Hippocampal formation (tissue), 2 donors: ENCODE measurements around the gene CA4.
"Not testable (repeated sequence)": the region's sequence is repeated elsewhere in the genome, so short reads cannot be mapped to it uniquely, and the experiment has no call there.

Experiments used
- DNase-seq, 2 donors: peaks; one replicate each; lab custom pipeline; 2025; lab: John Stamatoyannopoulos, UW

CA4 gene

DNA sequence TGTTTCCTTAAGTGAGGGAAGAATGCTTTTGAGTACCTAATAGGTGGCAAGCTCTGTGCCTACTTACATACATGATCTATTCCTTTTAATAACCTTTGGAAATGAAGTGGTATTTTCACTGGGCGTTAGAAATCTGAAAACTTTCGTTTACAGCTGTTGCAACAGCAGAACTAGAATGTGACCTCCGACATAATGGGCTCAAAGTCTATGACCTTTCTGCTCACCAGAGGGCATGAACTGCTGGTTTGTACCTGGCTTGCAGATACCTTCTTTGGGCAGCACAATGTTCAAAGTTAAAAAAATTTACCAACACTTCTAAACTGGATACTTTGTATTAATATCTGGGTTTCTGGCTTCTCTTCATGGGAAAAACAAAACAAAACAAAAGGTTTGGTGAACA is 24.3 kb downstream of the CA4 start:
- no peak for DNase-seq

DNA sequence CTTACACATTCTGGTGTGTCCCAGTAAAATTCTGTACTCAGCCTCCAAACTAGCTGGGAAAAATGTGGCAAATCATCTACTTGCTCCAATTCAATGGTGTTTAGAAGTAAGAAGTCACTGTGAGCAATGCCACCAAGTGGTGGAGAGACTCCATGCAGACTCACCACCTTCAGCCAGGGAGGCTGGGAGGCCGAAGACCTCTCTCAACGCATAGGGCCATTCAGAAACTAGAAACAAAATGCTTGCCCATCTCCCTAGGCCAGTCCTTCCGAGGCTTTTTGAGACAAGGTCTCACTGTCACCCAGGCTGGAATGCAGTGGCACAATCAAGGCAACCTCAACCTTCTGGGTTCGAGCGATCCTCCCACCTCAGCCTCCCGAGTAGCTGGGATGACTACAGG is 25.0 kb downstream of the CA4 start:
- not testable (repeated sequence) for DNase-seq

DNA sequence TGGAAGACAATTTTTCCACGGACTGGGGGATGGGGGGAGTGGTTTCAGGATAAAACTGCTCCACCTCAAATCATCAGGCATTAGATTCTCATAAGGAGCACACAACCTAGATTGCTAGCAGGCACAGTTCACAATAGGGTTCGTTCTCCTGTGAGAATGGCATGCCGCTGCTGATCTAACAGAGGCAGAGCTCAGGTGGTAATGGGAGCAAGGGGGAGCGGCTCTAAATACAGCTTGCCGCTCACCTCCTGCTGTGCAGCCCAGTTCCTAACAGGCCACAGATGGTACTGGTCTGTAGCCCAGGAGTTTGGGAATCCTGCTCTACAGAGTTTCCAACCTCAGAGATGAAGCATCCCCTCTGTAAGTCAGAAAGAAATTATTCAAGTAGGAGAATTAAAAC is 27.0 kb downstream of the CA4 start:
- not testable (repeated sequence) for DNase-seq

DNA sequence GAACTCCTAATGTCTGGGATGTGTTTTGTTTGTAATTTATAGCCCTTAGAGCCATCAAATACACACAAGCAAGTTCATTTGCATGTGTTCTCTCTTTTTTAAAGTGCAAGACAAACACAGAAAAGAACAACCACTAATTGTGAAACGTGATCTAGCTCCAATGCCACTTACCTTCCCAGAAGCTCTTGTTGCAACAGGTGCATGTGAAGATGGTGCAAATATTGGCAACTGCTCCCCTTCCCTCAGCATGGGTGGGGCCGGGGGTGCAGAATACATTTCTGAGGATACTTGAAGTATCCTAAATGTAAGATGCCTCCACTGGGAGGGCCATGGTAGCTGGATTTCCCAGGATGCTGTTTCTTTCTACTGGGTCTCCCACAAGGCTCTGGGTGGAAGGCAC is 28.4 kb downstream of the CA4 start:
- DNase-seq = not testable (repeated sequence)

DNA sequence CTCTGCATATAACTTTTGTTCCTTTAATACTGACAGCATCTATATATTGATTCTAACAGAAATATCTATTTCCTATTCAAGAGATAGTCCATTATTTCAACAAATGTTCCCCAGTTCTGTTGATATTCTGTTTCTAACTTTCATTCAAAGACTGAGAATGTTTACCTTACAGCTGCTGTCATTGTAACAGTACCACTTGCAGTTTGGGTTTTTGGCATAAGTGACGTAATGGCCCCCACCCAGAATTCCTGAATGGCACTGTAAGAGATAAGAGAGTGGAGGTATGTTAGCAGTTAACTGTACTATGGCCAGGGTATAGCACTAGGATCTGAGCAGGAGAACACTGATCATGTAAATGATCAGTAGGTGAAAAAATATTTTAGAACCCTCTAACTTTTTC is 30.6 kb downstream of the CA4 start:
- not testable (repeated sequence) for DNase-seq

DNA sequence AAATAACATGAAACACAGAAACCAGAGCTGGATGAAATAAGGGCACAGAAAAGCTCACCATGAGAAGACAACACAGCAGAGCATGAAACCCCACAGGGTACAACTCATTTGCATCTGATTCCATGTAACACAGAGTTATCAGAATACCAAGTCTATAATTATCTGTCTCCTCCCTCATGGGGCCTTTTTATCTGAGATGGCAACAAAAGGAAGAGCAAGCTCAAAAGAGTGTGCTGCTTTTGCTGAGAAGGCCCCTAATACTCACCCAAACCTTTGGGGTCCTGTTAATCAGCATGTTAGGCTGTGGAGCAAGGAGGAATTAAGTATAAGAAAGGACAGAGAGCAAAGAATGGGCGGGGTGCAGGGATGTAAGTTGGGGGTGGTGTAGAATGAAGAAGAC is 36.6 kb downstream of the CA4 start:
- DNase-seq = not testable (repeated sequence)

DNA sequence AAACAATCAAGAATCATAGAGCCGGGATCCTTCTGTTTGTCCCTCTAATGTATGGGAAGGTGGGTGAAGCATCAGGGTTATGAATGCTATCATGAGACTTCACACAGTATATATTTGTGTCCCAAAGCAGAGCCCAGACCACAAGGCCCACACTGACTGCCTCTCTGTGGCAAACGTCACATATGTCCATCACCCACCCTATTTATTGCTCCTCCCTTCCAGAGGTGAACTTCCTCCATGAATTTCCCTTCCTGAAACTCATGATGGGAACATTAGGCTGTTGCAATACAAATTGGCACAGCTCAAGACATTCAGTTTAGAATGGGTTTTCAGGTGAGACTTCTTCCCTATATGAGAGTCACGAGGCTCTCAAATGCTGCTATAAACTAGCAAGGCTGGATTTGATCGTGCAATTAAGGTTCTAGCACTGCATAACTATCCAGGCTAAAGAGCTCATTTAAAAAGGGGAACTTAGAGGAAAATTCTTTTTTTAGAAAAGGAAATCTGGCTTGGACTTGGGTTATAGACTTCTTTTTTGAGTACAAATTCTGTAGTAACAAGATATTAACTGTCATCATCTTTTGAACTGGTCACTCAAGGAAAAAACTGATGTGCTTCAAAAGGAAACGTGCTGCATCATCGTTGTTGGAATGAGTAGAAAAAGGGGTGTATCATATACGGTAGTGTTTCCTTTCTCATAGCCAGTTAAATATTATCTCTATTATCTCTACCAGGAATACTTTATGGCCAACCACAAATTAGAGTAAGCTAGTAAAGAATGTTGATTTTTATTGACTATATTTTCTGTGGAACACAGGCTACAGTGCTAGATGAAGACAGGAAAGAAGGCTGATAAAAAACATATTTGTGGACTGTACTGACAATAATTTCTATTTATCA is 37.3 kb downstream of the CA4 start:
- DNase-seq = not testable (repeated sequence)

DNA sequence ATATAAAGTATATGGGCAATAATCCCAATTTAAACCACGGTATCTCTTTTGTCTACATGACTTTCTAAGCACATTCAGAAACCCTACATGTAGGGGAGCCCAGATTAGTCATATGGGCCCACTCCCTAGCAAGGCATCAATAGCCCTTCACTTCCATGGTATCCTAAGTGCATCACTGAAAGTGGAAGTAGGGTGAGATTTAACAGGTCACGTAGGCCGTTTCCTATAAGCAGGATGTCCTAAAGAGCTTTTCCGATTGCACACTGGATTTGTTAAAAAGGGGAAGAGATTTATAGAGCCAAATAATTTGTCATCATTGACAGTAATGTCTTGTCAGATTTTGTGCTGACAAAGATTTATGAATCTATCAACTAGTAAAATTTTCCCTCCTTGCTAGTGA is 39.0 kb downstream of the CA4 start:
- DNase-seq = no peak

DNA sequence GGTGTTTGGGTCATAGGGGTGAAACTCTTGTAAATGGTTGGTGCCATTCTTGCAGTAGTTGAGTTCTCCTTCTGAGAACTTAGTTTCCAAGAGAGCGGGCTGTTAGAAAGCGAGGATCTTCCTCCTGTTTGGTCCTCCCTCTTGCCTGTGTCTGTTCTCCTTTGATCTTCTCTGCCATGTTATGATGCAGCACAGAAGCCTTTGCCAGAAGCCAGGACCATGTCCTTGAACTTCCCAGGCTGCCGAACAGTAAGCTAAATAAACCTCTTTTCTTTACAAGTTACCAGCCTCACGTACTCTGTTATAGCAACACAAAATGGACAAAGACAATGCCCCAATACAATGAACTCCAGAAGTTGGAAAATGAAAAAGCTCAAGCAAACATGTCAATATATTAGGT is 40.3 kb downstream of the CA4 start:
- not testable (repeated sequence) for DNase-seq

DNA sequence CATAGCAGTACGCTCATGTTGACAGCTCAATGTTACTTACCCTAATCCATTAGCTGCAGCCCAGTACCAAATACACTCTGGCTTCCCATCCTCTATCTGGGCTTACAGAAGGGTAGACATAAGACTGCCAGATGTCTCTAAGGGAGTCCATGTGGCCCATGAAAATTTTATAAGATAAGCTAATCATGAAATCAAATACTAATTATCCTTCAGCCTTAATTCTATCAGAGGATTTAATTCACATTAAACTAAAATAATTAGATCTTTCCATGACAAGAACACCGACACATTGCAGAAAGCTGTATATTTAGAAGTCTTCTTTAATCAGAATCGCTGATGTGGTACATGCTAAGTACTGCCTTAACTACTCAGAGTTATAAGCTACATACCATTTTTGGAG is 43.3 kb downstream of the CA4 start:
- DNase-seq = not testable (repeated sequence)

DNA sequence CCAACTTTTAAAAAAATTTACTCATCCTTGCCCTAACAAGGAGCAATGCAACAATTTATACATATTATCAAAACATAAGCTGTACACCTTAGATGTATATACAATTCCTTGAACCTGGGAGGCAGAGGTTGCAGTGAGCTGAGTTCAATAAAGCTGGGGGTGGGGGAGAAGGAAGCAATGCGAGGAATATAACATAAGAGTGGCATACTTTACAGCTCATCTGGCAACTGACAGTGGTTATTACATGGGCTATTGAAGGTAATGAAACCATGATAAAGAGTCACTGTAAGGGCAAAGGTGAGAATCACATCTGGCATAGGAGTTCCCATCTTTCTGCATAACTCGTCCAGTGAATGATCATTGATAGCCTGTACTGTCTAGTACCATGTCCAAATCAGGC is 43.7 kb downstream of the CA4 start:
- DNase-seq = no peak

DNA sequence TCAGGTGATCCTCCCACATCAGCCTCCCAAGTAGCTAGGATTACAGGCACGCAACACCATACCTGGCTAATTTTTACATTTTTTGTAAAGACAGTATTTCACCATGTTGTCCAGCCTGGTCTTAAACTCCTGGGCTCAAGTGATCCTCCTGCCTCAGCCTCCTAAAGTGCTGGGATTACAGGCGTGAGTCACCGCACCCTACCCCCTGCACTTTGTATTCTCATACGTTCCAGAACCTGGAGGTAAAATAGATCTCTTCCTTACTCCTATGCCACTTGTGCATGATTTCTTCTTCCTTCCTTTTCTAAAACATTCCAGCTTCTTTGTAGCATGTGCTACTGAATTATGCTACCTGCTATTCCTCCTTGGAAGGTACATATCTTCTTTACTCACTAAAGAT is 44.4 kb downstream of the CA4 start:
- not testable (repeated sequence) for DNase-seq

DNA sequence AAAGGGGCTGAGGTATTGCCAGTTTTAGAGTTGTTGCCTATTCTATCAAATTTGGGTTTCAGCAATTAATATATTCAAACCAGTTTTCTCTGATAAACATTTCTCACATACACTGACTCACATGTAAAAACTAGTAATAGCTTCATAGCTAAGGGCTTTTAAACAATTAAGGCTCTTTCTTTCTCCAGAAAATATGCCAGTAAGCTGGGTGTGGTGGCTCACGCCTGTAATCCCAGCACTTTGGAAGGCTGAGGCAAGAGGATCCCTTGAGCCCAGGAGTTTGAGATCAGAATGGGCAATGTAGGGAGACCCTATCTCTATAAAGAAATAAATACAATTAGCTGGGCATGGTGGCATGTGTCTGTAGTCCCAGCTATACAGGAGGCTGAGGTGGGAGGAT is 48.9 kb downstream of the CA4 start:
- not testable (repeated sequence) for DNase-seq

DNA sequence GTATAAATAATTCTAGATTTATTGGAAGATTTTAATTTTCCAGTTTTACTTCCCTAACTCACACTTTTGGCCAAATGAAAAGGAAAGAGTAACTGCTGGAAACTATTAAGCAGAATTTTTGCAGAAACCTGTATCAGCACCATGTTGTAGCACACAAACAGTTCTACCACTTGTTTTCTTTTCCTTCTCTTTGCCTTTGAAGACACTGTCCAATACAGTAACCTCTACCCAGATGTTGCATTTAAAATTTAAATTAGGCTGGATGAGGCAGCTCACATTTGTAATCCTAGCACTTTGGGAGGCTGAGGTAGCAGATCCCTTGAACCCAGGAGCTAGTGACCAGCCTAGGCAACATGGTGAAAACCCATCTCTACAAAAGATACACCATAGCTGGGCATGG is 56.0 kb downstream of the CA4 start:
- not testable (repeated sequence) for DNase-seq

DNA sequence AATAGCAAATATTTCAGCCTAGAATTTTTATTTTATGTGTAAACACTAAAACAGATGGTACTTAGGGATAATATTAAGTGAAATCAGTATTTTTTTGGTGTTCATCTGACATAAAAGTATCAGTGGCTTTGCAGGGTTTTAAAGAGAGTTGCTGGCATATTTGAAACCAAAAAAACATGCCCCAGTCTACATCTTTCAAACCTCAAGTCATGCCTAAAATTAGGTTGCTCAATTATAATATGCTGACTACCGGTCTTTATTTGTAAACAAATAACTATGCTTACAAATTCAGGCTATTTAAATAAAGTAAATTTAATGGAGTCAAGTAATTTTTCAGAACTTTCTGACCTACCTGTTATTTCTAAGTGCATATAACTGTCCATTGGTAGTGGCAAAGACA is 58.5 kb downstream of the CA4 start:
- not testable (repeated sequence) for DNase-seq
